ENCODE data around the gene HSPG2. TPM values are rescaled to one million over a fixed set of nuclear protein-coding genes. Genes with fewer than 3 reads are reported as not detected.

The HSPG2 gene
- total and polyA plus RNA-seq, 2 of the 8 experiments (the other 6 are each of a cell fraction or from before 2014, with no cell fraction given): 17.8 to 111 TPM

DNA sequence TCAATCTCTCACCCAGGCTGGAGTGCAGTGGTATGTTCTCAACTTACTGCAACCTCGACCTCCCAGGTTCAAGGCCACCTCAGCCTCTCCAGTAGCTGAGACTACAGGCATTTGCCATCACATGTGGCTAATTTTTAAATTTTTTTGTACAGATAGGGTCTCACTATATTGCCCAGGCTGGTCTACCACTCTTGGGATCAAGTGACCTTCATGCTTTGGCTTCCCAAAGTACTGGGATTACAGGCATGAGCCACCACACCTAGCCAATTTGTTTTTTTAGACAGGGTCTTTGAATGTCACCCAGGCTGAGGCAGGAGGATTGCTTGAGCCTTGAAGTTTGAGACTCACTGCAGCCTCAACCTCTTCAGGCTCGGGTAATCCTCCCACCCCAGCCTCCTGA, 144.0 kb downstream of the HSPG2 start:
- FAIRE-seq: no peak
- Histone ChIP-seq H2AFZ (ENCODE audit: low read length) (no peak overlapping the region), H4K5ac (ENCODE audit: insufficient read length, low read depth, low read length) (no peak overlapping the region), H3K79me2 (ENCODE audit: control insufficient read depth in 1 of 2, insufficient read depth in 2 of 2, low read length in 2 of 2) (no peaks in the 10 kb centered on the region), H4K8ac (ENCODE audit: extremely low read depth, insufficient read depth, low read length) (no peak overlapping the region), H2BK120ac (replicated peaks; ENCODE audit: low read depth, low read length) (no peak overlapping the region), H2BK20ac (ENCODE audit: low read length) (no peak overlapping the region), H3K23me2 (ENCODE audit: low read depth, low read length) (no peaks in the 10 kb centered on the region), H3K14ac (ENCODE audit: insufficient read length) (no peak overlapping the region), H3K4ac (replicated peaks; ENCODE audit: insufficient read length, low read depth, low read length) (no peak overlapping the region), H3K4me2 (ENCODE audit: insufficient read depth in 1 of 2, low read depth in 2 of 2, low read length in 2 of 2) (no peak overlapping the region), H2BK15ac (ENCODE audit: low read length) (no peak overlapping the region), H3K56ac (replicated peaks; ENCODE audit: insufficient read length, low read depth, low read length) (no peak overlapping the region), H2BK12ac (ENCODE audit: low read depth, low read length) (no peak overlapping the region), H3K23ac (ENCODE audit: insufficient read length) (no peak overlapping the region), H3K18ac (ENCODE audit: extremely low read depth, low read length) (no peak overlapping the region), H3K9ac (replicated peaks in 1 of 4; ENCODE audit: extremely low read depth in 1 of 4, low read depth in 3 of 4, low read length in 3 of 4) (no peak overlapping the region), H3K27me3 (replicated peaks in 1 of 4; ENCODE audit: control insufficient read depth in 3 of 4, extremely low read depth in 1 of 4, insufficient read depth in 3 of 4, low read length in 3 of 4) (no peaks in the 10 kb centered on the region), H3K36me3 (ENCODE audit: control insufficient read depth in 2 of 4, insufficient read depth in 4 of 4, low read length in 3 of 4) (no peaks in the 10 kb centered on the region), H2BK5ac (ENCODE audit: low read depth, low read length) (no peak overlapping the region), H2AK5ac (ENCODE audit: low read depth, low read length) (no peak overlapping the region), H4K20me1 (replicated peaks in 1 of 2; ENCODE audit: control insufficient read depth in 1 of 2, insufficient read depth in 2 of 2, low read length in 2 of 2) (no peaks in the 10 kb centered on the region), H3K27ac (ENCODE audit: low read depth, low read length) (no peak overlapping the region), H4K91ac (replicated peaks; ENCODE audit: insufficient read length, low read length) (no peak overlapping the region), H3K4me3 (ENCODE audit: extremely low read depth in 1 of 4, insufficient read depth in 2 of 4, low read depth in 3 of 4, low read length in 4 of 4) (no peak overlapping the region), H3K4me1 (replicated peaks in 1 of 4; ENCODE audit: control insufficient read depth in 3 of 4, insufficient read depth in 4 of 4, low read length in 3 of 4) (peaks cover 0 to 2% (median 0%) of the 10 kb centered on the region in 4 experiments; a peak in 1 of 7 replicates), H3K9me3 (ENCODE audit: insufficient read depth in 2 of 2, low read depth in 1 of 2, low read length in 1 of 2) (no peaks in the 10 kb centered on the region), H3K79me1 (ENCODE audit: low read depth, low read length) (no peaks in the 10 kb centered on the region)
- DNase-seq (ENCODE audit: low read depth in 1 of 2, low spot score in 2 of 2): no peak
- POLR2A ChIA-PET (ENCODE audit: partially characterized antibody): interaction anchor here (1.1 kb wide), 1 partner anchor 10 kb away, joined by 3 read pairs; the partner anchor contains the start of gene USP48
- 92% methylated on average over 2 of the region's 2 CpGs; no CpG with 5 or more reads in 1 of the 2 experiments for WGBS, 2 experiments (ENCODE audit: extremely low coverage in 1 of 2, insufficient coverage in 1 of 2, insufficient read length in 1 of 2, insufficient replicate concordance in 2 of 2, low coverage in 1 of 2, low lambda C conversion rate in 2 of 2, missing lambda C conversion rate in 1 of 2)
- CTCF ChIA-PET (ENCODE audit: partially characterized antibody): no interaction called here
- TF ChIP-seq SAP30 (IDR thresholded peaks at IDR 0.05; ENCODE audit: insufficient read depth, insufficient replicate concordance, low read length) (no peak), GTF2F1 (IDR thresholded peaks at IDR 0.05; ENCODE audit: borderline replicate concordance, low read depth, low read length) (no peak), PHF8 (conservative IDR thresholded peaks at IDR 0.05; ENCODE audit: low read depth, low read length) (no peak), RBBP5 (IDR thresholded peaks at IDR 0.05; ENCODE audit: borderline replicate concordance, low read depth, low read length) (no peak), SIN3A (conservative IDR thresholded peaks at IDR 0.05 in 1 of 2, IDR thresholded peaks at IDR 0.05 in 1 of 2; ENCODE audit: low read depth in 1 of 2, low read length in 2 of 2) (no peak), CTBP2 (IDR thresholded peaks at IDR 0.05; ENCODE audit: borderline replicate concordance, insufficient read depth, insufficient read length, low read length) (no peak), RNF2 (IDR thresholded peaks at IDR 0.05; ENCODE audit: borderline replicate concordance, low read depth, low read length, missing control alignments, poor library complexity, severe bottlenecking) (no peak), SRF (IDR thresholded peaks at IDR 0.05; ENCODE audit: low read depth, low read length) (no peak), ATF3 (IDR thresholded peaks at IDR 0.05; ENCODE audit: insufficient read depth, low read depth, low read length) (no peak), CBX5 (IDR thresholded peaks at IDR 0.05; ENCODE audit: low read depth, low read length) (no peak)
- TF ChIP-seq, protein P1, sequence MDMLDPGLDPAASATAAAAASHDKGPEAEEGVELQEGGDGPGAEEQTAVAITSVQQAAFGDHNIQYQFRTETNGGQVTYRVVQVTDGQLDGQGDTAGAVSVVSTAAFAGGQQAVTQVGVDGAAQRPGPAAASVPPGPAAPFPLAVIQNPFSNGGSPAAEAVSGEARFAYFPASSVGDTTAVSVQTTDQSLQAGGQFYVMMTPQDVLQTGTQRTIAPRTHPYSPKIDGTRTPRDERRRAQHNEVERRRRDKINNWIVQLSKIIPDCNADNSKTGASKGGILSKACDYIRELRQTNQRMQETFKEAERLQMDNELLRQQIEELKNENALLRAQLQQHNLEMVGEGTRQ (IDR thresholded peaks at IDR 0.05; ENCODE audit: low read length): no peak
